Muscle layer of duodenum (tissue), 2 donors: ENCODE results near the gene SLC2A10.

Experiments
- H3K27ac ChIP-seq: one replicate; pipeline ENCODE4 v1.7.0; 2013; ENCODE audit warnings: mild to moderate bottlenecking, low read length
- H3K27me3 ChIP-seq: one replicate; pipeline ENCODE4 v1.7.0; 2013; ENCODE audit warnings: low read depth, mild to moderate bottlenecking, control low read depth, low read length
- H3K36me3 ChIP-seq, 2 donors: one replicate each; pipeline ENCODE4 v1.7.0; 2013; ENCODE audit warnings: low read length in 2 of 2, control low read depth in 1 of 2, mild to moderate bottlenecking in 1 of 2; ENCODE audit not compliant: insufficient read depth in 2 of 2, control insufficient read depth in 1 of 2
- H3K4me1 ChIP-seq, 2 donors: one replicate each; pipeline ENCODE4 v1.7.0; 2013; ENCODE audit warnings: low read length in 2 of 2, mild to moderate bottlenecking in 2 of 2, control low read depth in 1 of 2, moderate library complexity in 1 of 2; ENCODE audit not compliant: insufficient read depth in 2 of 2, control insufficient read depth in 1 of 2
- H3K4me3 ChIP-seq, 2 donors: one replicate each; pipeline ENCODE4 v1.7.0; 2013; ENCODE audit warnings: low read length in 2 of 2, low read depth in 1 of 2, mild to moderate bottlenecking in 1 of 2
- H3K9me3 ChIP-seq, 2 donors: one replicate each; pipeline ENCODE4 v1.7.0; 2013; ENCODE audit warnings: low read length in 2 of 2, control low read depth in 1 of 2, mild to moderate bottlenecking in 1 of 2; ENCODE audit not compliant: control insufficient read depth in 1 of 2
- donor health status: healthy.

SLC2A10 gene

GRCh38 chr20:46721476-46721875, 12.0 kb downstream of the SLC2A10 start:
- Histone ChIP-seq H3K4me3 (no peak overlapping the region), H3K4me1 (no peaks in the 10 kb centered on the region), H3K27me3 (no peaks in the 10 kb centered on the region), H3K36me3 (peaks cover 0 to 17% of the 10 kb centered on the region in 2 donors), H3K9me3 (peaks cover 0 to 8% of the 10 kb centered on the region in 2 donors), H3K27ac (no peak overlapping the region)

DNA sequence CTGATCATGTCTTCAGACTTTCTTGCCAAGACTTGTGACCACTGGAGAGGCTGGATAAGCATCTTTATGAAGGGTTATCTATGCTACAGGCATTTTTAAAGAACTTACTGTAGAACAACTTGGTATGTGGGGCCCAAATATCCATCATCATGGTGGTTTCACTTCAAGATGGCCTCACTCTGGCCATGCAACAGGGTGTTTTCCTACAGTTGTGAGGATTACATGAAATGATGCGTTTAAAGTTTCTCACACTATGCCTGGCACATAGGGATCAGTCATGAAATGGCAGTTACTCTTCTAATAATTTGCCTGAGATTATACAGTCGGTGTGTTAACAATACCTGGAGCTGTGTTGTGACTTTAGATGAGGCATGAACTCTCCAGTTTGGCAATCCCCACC, 13.0 kb downstream of the SLC2A10 start:
- H3K4me1 ChIP-seq, result no peaks in the 10 kb centered on the region
- H3K27me3 ChIP-seq, result no peaks in the 10 kb centered on the region
- H3K36me3 ChIP-seq, result peaks cover 0 to 17% of the 10 kb centered on the region in 2 donors
- H3K27ac ChIP-seq, result no peak overlapping the region
- peaks cover 0 to 8% of the 10 kb centered on the region in 2 donors for H3K9me3 ChIP-seq
- H3K4me3 ChIP-seq, result no peak overlapping the region

DNA sequence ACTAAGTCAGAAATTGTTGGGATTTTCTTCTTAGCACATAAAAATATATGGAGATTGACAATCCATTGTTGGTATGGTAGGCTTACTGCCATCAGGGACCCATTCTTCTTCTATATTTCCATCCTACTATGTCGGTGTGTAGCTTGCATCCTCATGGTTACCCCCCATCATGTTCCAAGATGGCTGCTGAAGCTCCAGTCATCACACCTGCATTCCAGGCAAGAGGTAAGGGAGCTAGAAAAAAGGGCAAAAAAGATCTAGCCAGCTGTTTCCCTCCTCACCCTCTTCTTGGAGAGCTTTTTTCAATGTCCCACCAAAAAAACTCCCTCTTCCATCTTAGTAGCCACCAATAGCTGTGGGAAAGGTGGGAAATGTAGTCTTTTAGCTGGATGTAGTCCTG, 13.6 kb downstream of the SLC2A10 start:
- Histone ChIP-seq H3K27me3 (no peaks in the 10 kb centered on the region), H3K27ac (no peak overlapping the region), H3K36me3 (peaks cover 0 to 17% of the 10 kb centered on the region in 2 donors), H3K4me1 (no peaks in the 10 kb centered on the region), H3K4me3 (no peak overlapping the region), H3K9me3 (peaks cover 0 to 8% of the 10 kb centered on the region in 2 donors)

- Histone ChIP-seq H3K27me3 (no peaks in the 10 kb centered on the region), H3K9me3 (peaks cover 0 to 8% of the 10 kb centered on the region in 2 donors), H3K27ac (no peak overlapping the region), H3K4me3 (no peak overlapping the region), H3K36me3 (peaks cover 0 to 22% of the 10 kb centered on the region in 2 donors), H3K4me1 (no peaks in the 10 kb centered on the region)
Measured at GRCh38 chr20:46724343-46724959, 15.0 kb downstream of the SLC2A10 start.

DNA sequence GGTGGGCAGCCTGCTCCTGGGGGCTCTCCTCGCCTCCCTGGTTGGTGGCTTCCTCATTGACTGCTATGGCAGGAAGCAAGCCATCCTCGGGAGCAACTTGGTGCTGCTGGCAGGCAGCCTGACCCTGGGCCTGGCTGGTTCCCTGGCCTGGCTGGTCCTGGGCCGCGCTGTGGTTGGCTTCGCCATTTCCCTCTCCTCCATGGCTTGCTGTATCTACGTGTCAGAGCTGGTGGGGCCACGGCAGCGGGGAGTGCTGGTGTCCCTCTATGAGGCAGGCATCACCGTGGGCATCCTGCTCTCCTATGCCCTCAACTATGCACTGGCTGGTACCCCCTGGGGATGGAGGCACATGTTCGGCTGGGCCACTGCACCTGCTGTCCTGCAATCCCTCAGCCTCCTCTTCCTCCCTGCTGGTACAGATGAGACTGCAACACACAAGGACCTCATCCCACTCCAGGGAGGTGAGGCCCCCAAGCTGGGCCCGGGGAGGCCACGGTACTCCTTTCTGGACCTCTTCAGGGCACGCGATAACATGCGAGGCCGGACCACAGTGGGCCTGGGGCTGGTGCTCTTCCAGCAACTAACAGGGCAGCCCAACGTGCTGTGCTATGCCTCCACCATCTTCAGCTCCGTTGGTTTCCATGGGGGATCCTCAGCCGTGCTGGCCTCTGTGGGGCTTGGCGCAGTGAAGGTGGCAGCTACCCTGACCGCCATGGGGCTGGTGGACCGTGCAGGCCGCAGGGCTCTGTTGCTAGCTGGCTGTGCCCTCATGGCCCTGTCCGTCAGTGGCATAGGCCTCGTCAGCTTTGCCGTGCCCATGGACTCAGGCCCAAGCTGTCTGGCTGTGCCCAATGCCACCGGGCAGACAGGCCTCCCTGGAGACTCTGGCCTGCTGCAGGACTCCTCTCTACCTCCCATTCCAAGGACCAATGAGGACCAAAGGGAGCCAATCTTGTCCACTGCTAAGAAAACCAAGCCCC, 16.0 kb downstream of the SLC2A10 start:
- Histone ChIP-seq H3K36me3 (peaks cover 0 to 19% of the 10 kb centered on the region in 2 donors), H3K4me1 (no peaks in the 10 kb centered on the region), H3K9me3 (peaks cover 0 to 6% of the 10 kb centered on the region in 2 donors)

DNA sequence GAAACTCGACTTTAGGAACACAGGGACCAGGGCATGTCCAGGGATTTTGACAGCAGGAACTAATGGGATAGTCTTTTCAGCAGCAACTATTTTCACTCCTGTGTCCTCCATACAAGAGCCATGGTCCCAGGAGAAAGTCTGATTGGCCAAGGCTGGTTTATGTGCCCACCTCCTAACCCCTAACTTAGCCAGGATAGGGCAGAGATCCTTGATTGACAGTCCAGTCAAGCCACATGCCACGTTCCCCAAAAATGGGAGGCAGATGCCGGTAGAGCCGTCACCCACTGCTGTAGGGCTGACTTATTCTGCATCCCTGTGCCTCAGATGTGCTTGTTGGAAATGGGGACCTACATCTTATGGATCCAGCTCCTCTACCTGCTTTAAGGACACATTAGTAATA, 22.3 kb downstream of the SLC2A10 start:
- Histone ChIP-seq H3K4me3 (no peak overlapping the region), H3K36me3 (peaks cover 0 to 23% of the 10 kb centered on the region in 2 donors), H3K9me3 (no peaks in the 10 kb centered on the region), H3K4me1 (no peaks in the 10 kb centered on the region), H3K27ac (no peak overlapping the region), H3K27me3 (no peaks in the 10 kb centered on the region)

More for the DNA sequence above, 16.0 kb downstream of the SLC2A10 start:
- no peak overlapping the region for H3K4me3 ChIP-seq
- no peak overlapping the region for H3K27ac ChIP-seq
- no peaks in the 10 kb centered on the region for H3K27me3 ChIP-seq

GRCh38 chr20:46735436-46735835, 26.0 kb downstream of the SLC2A10 start:
- Histone ChIP-seq H3K9me3 (no peaks in the 10 kb centered on the region), H3K4me3 (no peak overlapping the region), H3K4me1 (no peaks in the 10 kb centered on the region), H3K27ac (no peak overlapping the region), H3K36me3 (peaks cover 0 to 15% of the 10 kb centered on the region in 2 donors), H3K27me3 (no peaks in the 10 kb centered on the region)

GRCh38 chr20:46739431-46740213, 30.2 kb downstream of the SLC2A10 start:
- peaks cover 0 to 3% of the 10 kb centered on the region in 2 donors for H3K36me3 ChIP-seq
- no peaks in the 10 kb centered on the region for H3K4me1 ChIP-seq
- H3K4me3 ChIP-seq, result no peak overlapping the region
- no peak overlapping the region for H3K27ac ChIP-seq
- H3K27me3 ChIP-seq, result no peaks in the 10 kb centered on the region
- no peaks in the 10 kb centered on the region for H3K9me3 ChIP-seq

DNA sequence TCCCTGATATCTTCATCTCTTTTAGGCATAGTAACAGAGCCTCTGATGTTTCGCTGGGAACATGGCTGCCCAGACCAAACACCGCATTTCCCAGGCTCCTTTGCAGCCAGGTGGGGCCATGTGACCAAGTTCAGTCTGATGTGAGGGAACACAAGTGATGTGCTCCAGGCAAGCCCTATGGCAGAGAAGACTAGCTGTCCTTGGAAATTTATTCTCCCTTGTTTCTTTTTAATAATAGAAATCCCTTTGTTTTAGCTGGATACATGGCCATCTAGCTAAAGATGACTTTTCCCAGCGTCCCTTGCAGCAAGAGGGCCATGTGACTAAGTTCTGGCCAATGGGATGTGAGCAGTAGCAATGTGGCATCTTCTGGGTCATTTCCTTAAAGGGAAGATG, 30.8 kb downstream of the SLC2A10 start:
- Histone ChIP-seq H3K4me1 (no peaks in the 10 kb centered on the region), H3K36me3 (no peaks in the 10 kb centered on the region), H3K4me3 (no peak overlapping the region), H3K27me3 (no peaks in the 10 kb centered on the region), H3K9me3 (no peaks in the 10 kb centered on the region), H3K27ac (no peak overlapping the region)

- Histone ChIP-seq H3K9me3 (no peaks in the 10 kb centered on the region), H3K27me3 (peaks cover 6% of the 10 kb centered on the region), H3K36me3 (no peaks in the 10 kb centered on the region), H3K4me1 (no peaks in the 10 kb centered on the region), H3K4me3 (no peak overlapping the region), H3K27ac (no peak overlapping the region)
Measured at GRCh38 chr20:46741924-46742668, 32.6 kb downstream of the SLC2A10 start.
